SK-N-SH treated with all-trans-retinoic acid at 6 μM for 48 hours (cell line): ENCODE measurements around the gene KIF3C.

ENCODE experiments used
- BACH2 ChIP-seq: fragments of 250-450 bp; sonication (Bioruptor Pico); IDR thresholded peaks from 2 replicates; pipeline ENCODE4 v1.9.0; 2021; ENCODE audit warnings: mild to moderate bottlenecking, borderline replicate concordance
- PPARA ChIP-seq: fragments of 250-450 bp; sonication (Bioruptor Pico); IDR thresholded peaks from 2 replicates; pipeline ENCODE4 v1.5.0; 2020; ENCODE audit warnings: mild to moderate bottlenecking, borderline replicate concordance
- TOX ChIP-seq: fragments of 250-450 bp; sonication (Bioruptor Pico); IDR thresholded peaks from 2 replicates; pipeline ENCODE4 v1.8.0; 2021; ENCODE audit warnings: mild to moderate bottlenecking, moderate library complexity, borderline replicate concordance
- ZFP3 ChIP-seq: fragments of 250-450 bp; sonication (Bioruptor Pico); IDR thresholded peaks from 2 replicates; pipeline ENCODE4 v1.5.0; 2020; ENCODE audit warnings: mild to moderate bottlenecking, moderate library complexity
- ZFP30 ChIP-seq: fragments of 450-650 bp; formaldehyde crosslinking; IDR thresholded peaks from 2 replicates; pipeline ENCODE4 v1.5.0; 2022; ENCODE audit warnings: mild to moderate bottlenecking, moderate library complexity
- ZNF565 ChIP-seq: fragments of 450-650 bp; formaldehyde crosslinking; conservative IDR thresholded peaks from 2 replicates; pipeline ENCODE4 v1.5.0; 2020; ENCODE audit warnings: low read depth, mild to moderate bottlenecking, moderate library complexity
- TF ChIP-seq, protein P1 (sequence below): fragments of 250-450 bp; sonication (Bioruptor Pico); IDR thresholded peaks from 2 replicates; pipeline ENCODE4 v1.8.0; 2020; ENCODE audit warnings: mild to moderate bottlenecking, moderate library complexity, borderline replicate concordance
- TF ChIP-seq, protein P2 (sequence below): fragments of 250-450 bp; sonication (Bioruptor Pico); IDR thresholded peaks from 2 replicates; pipeline ENCODE4 v1.5.1; 2020; ENCODE audit warnings: low read depth, mild to moderate bottlenecking, moderate library complexity
- TF ChIP-seq, protein P3 (sequence below): fragments of 250-450 bp; sonication (Bioruptor Pico); IDR thresholded peaks from 2 replicates; pipeline ENCODE4 v1.8.0; 2021; ENCODE audit warnings: low read depth, mild to moderate bottlenecking, moderate library complexity, borderline replicate concordance
- TF ChIP-seq, protein P4 (sequence below): fragments of 250-450 bp; sonication (Bioruptor Pico); IDR thresholded peaks from 2 replicates; pipeline ENCODE4 v1.5.1; 2021; ENCODE audit warnings: mild to moderate bottlenecking, moderate library complexity

DNA sequence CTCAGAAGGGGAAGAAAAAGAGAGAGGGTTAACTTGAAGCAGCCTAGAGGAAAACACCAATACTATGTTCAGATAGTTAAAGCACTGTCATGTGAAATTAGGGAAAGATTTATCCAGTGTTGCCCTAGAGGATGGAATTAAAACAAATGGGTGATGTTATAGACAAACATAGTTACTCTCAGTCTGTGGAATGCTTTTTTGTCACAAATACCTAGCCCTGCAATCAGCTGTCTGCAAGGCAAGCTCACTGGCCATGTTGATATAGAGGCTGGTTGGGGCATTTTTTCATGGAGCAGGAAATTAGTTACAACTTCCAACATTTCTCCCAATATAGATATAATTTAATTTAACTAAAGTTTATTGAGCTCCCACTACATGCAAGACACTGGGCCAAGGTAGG, 43.2 kb upstream of the KIF3C start:
- TF ChIP-seq PPARA (no peak), ZFP30 (CRISPR knock-in tag) (no peak), ZFP3 (CRISPR knock-in tag) (no peak), TOX (CRISPR knock-in tag) (no peak), ZNF565 (CRISPR knock-in tag) (no peak), BACH2 (no peak)
- TF ChIP-seq, protein P1, sequence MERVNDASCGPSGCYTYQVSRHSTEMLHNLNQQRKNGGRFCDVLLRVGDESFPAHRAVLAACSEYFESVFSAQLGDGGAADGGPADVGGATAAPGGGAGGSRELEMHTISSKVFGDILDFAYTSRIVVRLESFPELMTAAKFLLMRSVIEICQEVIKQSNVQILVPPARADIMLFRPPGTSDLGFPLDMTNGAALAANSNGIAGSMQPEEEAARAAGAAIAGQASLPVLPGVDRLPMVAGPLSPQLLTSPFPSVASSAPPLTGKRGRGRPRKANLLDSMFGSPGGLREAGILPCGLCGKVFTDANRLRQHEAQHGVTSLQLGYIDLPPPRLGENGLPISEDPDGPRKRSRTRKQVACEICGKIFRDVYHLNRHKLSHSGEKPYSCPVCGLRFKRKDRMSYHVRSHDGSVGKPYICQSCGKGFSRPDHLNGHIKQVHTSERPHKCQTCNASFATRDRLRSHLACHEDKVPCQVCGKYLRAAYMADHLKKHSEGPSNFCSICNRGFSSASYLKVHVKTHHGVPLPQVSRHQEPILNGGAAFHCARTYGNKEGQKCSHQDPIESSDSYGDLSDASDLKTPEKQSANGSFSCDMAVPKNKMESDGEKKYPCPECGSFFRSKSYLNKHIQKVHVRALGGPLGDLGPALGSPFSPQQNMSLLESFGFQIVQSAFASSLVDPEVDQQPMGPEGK (CRISPR knock-in tag), result no peak
- TF ChIP-seq, protein P2, sequence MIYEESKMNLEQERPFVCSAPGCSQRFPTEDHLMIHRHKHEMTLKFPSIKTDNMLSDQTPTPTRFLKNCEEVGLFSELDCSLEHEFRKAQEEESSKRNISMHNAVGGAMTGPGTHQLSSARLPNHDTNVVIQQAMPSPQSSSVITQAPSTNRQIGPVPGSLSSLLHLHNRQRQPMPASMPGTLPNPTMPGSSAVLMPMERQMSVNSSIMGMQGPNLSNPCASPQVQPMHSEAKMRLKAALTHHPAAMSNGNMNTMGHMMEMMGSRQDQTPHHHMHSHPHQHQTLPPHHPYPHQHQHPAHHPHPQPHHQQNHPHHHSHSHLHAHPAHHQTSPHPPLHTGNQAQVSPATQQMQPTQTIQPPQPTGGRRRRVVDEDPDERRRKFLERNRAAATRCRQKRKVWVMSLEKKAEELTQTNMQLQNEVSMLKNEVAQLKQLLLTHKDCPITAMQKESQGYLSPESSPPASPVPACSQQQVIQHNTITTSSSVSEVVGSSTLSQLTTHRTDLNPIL, result no peak
- TF ChIP-seq, protein P3, sequence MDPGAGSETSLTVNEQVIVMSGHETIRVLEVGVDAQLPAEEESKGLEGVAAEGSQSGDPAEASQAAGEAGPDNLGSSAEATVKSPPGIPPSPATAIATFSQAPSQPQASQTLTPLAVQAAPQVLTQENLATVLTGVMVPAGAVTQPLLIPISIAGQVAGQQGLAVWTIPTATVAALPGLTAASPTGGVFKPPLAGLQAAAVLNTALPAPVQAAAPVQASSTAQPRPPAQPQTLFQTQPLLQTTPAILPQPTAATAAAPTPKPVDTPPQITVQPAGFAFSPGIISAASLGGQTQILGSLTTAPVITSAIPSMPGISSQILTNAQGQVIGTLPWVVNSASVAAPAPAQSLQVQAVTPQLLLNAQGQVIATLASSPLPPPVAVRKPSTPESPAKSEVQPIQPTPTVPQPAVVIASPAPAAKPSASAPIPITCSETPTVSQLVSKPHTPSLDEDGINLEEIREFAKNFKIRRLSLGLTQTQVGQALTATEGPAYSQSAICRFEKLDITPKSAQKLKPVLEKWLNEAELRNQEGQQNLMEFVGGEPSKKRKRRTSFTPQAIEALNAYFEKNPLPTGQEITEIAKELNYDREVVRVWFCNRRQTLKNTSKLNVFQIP (CRISPR knock-in tag), result no peak
- TF ChIP-seq, protein P4, sequence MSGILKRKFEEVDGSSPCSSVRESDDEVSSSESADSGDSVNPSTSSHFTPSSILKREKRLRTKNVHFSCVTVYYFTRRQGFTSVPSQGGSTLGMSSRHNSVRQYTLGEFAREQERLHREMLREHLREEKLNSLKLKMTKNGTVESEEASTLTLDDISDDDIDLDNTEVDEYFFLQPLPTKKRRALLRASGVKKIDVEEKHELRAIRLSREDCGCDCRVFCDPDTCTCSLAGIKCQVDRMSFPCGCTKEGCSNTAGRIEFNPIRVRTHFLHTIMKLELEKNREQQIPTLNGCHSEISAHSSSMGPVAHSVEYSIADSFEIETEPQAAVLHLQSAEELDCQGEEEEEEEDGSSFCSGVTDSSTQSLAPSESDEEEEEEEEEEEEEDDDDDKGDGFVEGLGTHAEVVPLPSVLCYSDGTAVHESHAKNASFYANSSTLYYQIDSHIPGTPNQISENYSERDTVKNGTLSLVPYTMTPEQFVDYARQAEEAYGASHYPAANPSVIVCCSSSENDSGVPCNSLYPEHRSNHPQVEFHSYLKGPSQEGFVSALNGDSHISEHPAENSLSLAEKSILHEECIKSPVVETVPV, result no peak
